Measurements from ENCODE around the gene RINL.
A peak's percentile ranks its signal among the peaks of the same experiment; 100 is the strongest.
"Not testable (repeated sequence)": the region's sequence is repeated elsewhere in the genome, so short reads cannot be mapped to it uniquely, and the experiment has no call there.

The RINL gene

GRCh38 chr19:38904581-38905539 is 26.8 kb upstream of the RINL start:
- no peak for DNase-seq

GRCh38 chr19:38901683-38902082 is 23.6 kb upstream of the RINL start:
- no peak for DNase-seq

GRCh38 chr19:38900743-38901190 is 22.7 kb upstream of the RINL start:
- no peak for DNase-seq

GRCh38 chr19:38900202-38900629 is 22.1 kb upstream of the RINL start:
- no peak for DNase-seq

GRCh38 chr19:38899447-38900201 is 21.5 kb upstream of the RINL start, which contains the start of the genes NFKBIB and SIRT2:
Gene NFKBIB, plus strand, starts transcription at chr19:38899969. Its CDS starts 64 bp downstream, at chr19:38900033.
Gene SIRT2, minus strand, starts transcription at chr19:38899618. Its CDS starts 97 bp downstream, at chr19:38899521.
- DNase-seq, result peak; percentile 99

GRCh38 chr19:38898788-38899446 is 20.8 kb upstream of the RINL start:
- DNase-seq, result peak; percentile 26

GRCh38 chr19:38894968-38895367 is 16.9 kb upstream of the RINL start:
- DNase-seq, result no peak

GRCh38 chr19:38893341-38893771 is 15.3 kb upstream of the RINL start:
- no peak for DNase-seq

- peak; percentile 93 for DNase-seq
Observed at GRCh38 chr19:38892841-38893240, 14.8 kb upstream of the RINL start.

GRCh38 chr19:38891771-38892170 is 13.7 kb upstream of the RINL start:
- DNase-seq, result no peak

- DNase-seq, result no peak
Observed at GRCh38 chr19:38890686-38891085, 12.6 kb upstream of the RINL start.

GRCh38 chr19:38889803-38890202 is 11.7 kb upstream of the RINL start:
- DNase-seq, result no peak

- no peak for DNase-seq
Observed at GRCh38 chr19:38888876-38889275, 10.8 kb upstream of the RINL start.

GRCh38 chr19:38884691-38885090 is 6.6 kb upstream of the RINL start:
- DNase-seq, result not testable (repeated sequence)

GRCh38 chr19:38883286-38883685 is 5.2 kb upstream of the RINL start:
- DNase-seq, result no peak

- DNase-seq, result no peak
Observed at GRCh38 chr19:38880882-38881609, 3.0 kb upstream of the RINL start.

- DNase-seq, result no peak
Observed at GRCh38 chr19:38880076-38880881, 2.2 kb upstream of the RINL start.

- no peak for DNase-seq
Observed at GRCh38 chr19:38879400-38879751, 1.3 kb upstream of the RINL start.

- DNase-seq, result no peak
Observed at GRCh38 chr19:38878575-38879399, 712 bp upstream of the RINL start.

GRCh38 chr19:38875656-38876395 is 2.2 kb downstream of the RINL start:
- no peak for DNase-seq

Measured in DMS79 treated with DMSO at 0.1 percent for 48 hours (cell line).